ENCODE results near the gene ZNF101. TPM values are rescaled to one million over a fixed set of nuclear protein-coding genes. Genes with fewer than 3 reads are reported as not detected.

Gene ZNF101
- total and polyA plus RNA-seq, 2 of the 4 experiments (the other 2 are of a cell fraction): 2.8 to 7.3 TPM

GRCh38 chr19:19634516-19635312 lies 33.9 kb upstream of the ZNF101 start:
- H2BK20ac ChIP-seq (ENCODE audit: low read depth, low read length): no peak overlapping the region
- H3K9me3 ChIP-seq (ENCODE audit: control insufficient read depth, insufficient read depth, low read length): no peaks in the 10 kb centered on the region
- H3K4me2 ChIP-seq (ENCODE audit: low read depth, low read length): no peak overlapping the region
- no peak overlapping the region for H3K56ac ChIP-seq (ENCODE audit: extremely low read depth, insufficient read depth, low read length)
- no peak overlapping the region for H2BK120ac ChIP-seq (ENCODE audit: low read depth, low read length)
- no peak overlapping the region for H3K23ac ChIP-seq (ENCODE audit: low read depth, low read length)
- no peak overlapping the region for H3K27ac ChIP-seq (ENCODE audit: insufficient read depth, low read length)
- no peak overlapping the region for H2BK15ac ChIP-seq (ENCODE audit: low read depth, low read length)
- no peaks in the 10 kb centered on the region for H3K79me1 ChIP-seq (ENCODE audit: low read depth in 1 of 2, low read length in 2 of 2)
- H3K4me3 ChIP-seq (ENCODE audit: insufficient read depth, low read depth, low read length): no peak overlapping the region
- in situ Hi-C loops (cut with MboI; ENCODE audit: low sequenced_read_pairs) (loop anchor here (25.0 kb wide), 1 partner anchor 247 kb away; no protein-coding TSS in a partner anchor), intact Hi-C loops (cut with micrococcal nuclease) (no loop called here), dilution Hi-C loops (cut with HindIII; ENCODE audit: low sequenced_read_pairs, unreplicated experiment) (no loop called here)
- WGBS, 2 experiments (ENCODE audit: extremely low coverage in 2 of 2, insufficient read length in 1 of 2): 96% methylated on average over 20 of the region's 36 CpGs; no CpG with 5 or more reads in 1 of the 2 experiments
- H3K36me3 ChIP-seq (ENCODE audit: control insufficient read depth, insufficient read depth, low read length): peaks cover 51% of the 10 kb centered on the region
- H3K9ac ChIP-seq (ENCODE audit: low read depth, low read length): no peak overlapping the region
- H3K9me1 ChIP-seq (ENCODE audit: insufficient read depth, low read length): no peaks in the 10 kb centered on the region; the same call in 1 of the 2 replicates
- POLR2A ChIA-PET (ENCODE audit: unreplicated experiment): no interaction called here
- peak overlapping the region; percentile 32 for H2AFZ ChIP-seq (replicated peaks; ENCODE audit: low read length, poor library complexity)
- no peak overlapping the region for H4K5ac ChIP-seq (ENCODE audit: low read depth, low read length)
- no peak overlapping the region for H2BK5ac ChIP-seq (ENCODE audit: low read depth, low read length, poor library complexity, severe bottlenecking)
- H4K20me1 ChIP-seq (ENCODE audit: insufficient read depth, low read length): no peaks in the 10 kb centered on the region
- no peaks in the 10 kb centered on the region for H3K27me3 ChIP-seq (ENCODE audit: control insufficient read depth, insufficient read depth, low read length)
- H2AK9ac ChIP-seq (replicated peaks; ENCODE audit: low read depth, low read length, poor library complexity): peak overlapping the region; percentile 78
- no peak overlapping the region for H2AK5ac ChIP-seq (ENCODE audit: low read depth, low read length)
- TF ChIP-seq BHLHE40 (IDR thresholded peaks at IDR 0.05; ENCODE audit: low read depth, low read length) (no peak), FOS (IDR thresholded peaks at IDR 0.05; ENCODE audit: low read depth, low read length) (no peak), SMC3 (IDR thresholded peaks at IDR 0.05; ENCODE audit: low read depth, low read length) (no peak), MXI1 (IDR thresholded peaks at IDR 0.05; ENCODE audit: borderline replicate concordance, low read depth, low read length) (no peak), RCOR1 (IDR thresholded peaks at IDR 0.05; ENCODE audit: insufficient replicate concordance, low read length) (no peak), MAFK (IDR thresholded peaks at IDR 0.05; ENCODE audit: low read depth, low read length) (no peak), RAD21 (IDR thresholded peaks at IDR 0.05; ENCODE audit: low read length) (no peak), RFX5 (IDR thresholded peaks at IDR 0.05; ENCODE audit: low read depth, low read length) (no peak), USF2 (IDR thresholded peaks at IDR 0.05; ENCODE audit: low read depth, low read length) (no peak), MAZ (IDR thresholded peaks at IDR 0.05; ENCODE audit: borderline replicate concordance, low read depth, low read length) (no peak), CTCF (conservative IDR thresholded peaks at IDR 0.05; ENCODE audit: low read depth, low read length) (no peak), NFE2L2 (IDR thresholded peaks at IDR 0.05; ENCODE audit: low read depth, low read length) (no peak), CEBPB (IDR thresholded peaks at IDR 0.05; ENCODE audit: low read depth, low read length) (no peak), POLR2A (IDR thresholded peaks at IDR 0.05; ENCODE audit: low read depth, low read length) (no peak)
- BruUV-seq (replicated peaks): TSS peak; percentile 45
- no peak overlapping the region for H3K18ac ChIP-seq (ENCODE audit: low read depth, low read length)
- H3K14ac ChIP-seq (replicated peaks; ENCODE audit: low read depth, low read length): no peak overlapping the region
- ATAC-seq (ENCODE audit: low read depth) (no peak), DNase-seq (no peak)
- no peaks in the 10 kb centered on the region for H3K4me1 ChIP-seq (ENCODE audit: control insufficient read depth, insufficient read depth, low read length)
- no peak overlapping the region for H4K91ac ChIP-seq (ENCODE audit: insufficient read depth, low read depth, low read length)
- H4K8ac ChIP-seq (ENCODE audit: low read depth in 2 of 2, low read length in 2 of 2): no peak overlapping the region
- no peak overlapping the region for H3K4ac ChIP-seq (ENCODE audit: low read depth, low read length)
- CTCF ChIA-PET: no interaction called here
